Tibial nerve (tissue), 4 donors: Measurements from ENCODE around the gene PPP1R14B.

Experiments used
- CTCF ChIP-seq, 5 experiments: fragments of 200-600 bp in 3 of 5; fragments of 450-650 bp in 2 of 5; sonication (generic) in 3 of 5; IDR thresholded peaks; one replicate each; pipeline ENCODE4 v1.5.1; 2016 to 2019; ENCODE audit warnings: antibody characterized with exemption in 5 of 5, mild to moderate bottlenecking in 3 of 5, moderate library complexity in 2 of 5
- EP300 ChIP-seq, 2 donors: sonication (generic); formaldehyde crosslinking; IDR thresholded peaks; one replicate each; pipeline ENCODE4 v1.6.1; 2017; ENCODE audit warnings: antibody characterized with exemption in 2 of 2, mild to moderate bottlenecking in 1 of 2
- POLR2A ChIP-seq, 2 donors: fragments of 450-650 bp; IDR thresholded peaks; one replicate each; pipeline ENCODE4 v1.6.1; 2017; ENCODE audit warnings: antibody characterized with exemption in 2 of 2, mild to moderate bottlenecking in 2 of 2, moderate library complexity in 2 of 2

DNA sequence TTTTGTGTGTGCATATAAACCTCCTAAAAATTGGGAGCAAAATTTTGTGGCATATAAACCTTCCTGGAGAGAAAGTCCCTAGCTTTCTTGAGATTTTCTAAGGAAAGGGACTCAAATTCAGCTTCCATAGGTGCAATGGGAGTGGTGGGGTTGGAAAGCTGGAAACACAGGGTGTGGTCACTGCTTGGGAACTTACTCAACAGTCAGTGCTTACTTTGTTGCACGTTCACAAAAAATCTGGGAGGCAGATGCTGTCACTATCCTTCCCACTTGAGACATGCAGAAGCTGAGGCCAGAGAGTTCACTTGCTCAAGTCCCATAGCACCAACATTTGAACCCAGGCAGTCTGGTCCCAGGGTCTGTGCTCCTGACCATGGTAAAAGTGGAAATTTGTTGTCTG lies 49.5 kb upstream of the PPP1R14B start:
- TF ChIP-seq CTCF (IDR thresholded peaks at IDR 0.05) (no peak), POLR2A (IDR thresholded peaks at IDR 0.05) (no peak), EP300 (IDR thresholded peaks at IDR 0.05) (no peak)
